Activated CD4-positive, CD25-positive, alpha-beta regulatory T cell treated with anti-CD3 and anti-CD28 coated beads, Interleukin-2, amount 50 U/mL, for 24 hours (primary cell): Measurements from ENCODE around the gene CHI3L1.
A peak's percentile ranks its signal among the peaks of the same experiment; 100 is the strongest.

ENCODE experiments used
- ATAC-seq, 2 donors: fragments of 150-1000 bp; cut with Tn5 transposase; one replicate each; pipeline ENCODE4 v1.10.0; 2021; ENCODE audit warnings: mild to moderate bottlenecking in 1 of 2, moderate library complexity in 1 of 2

CHI3L1 gene

GRCh38 chr1:203180611-203181330 lies 5.7 kb downstream of the CHI3L1 start:
- ATAC-seq, result no peak

- ATAC-seq, result no peak
Observed at GRCh38 chr1:203179667-203180005, 6.9 kb downstream of the CHI3L1 start.

- ATAC-seq, result no peak
Observed at GRCh38 chr1:203178821-203179666, 7.5 kb downstream of the CHI3L1 start.

DNA sequence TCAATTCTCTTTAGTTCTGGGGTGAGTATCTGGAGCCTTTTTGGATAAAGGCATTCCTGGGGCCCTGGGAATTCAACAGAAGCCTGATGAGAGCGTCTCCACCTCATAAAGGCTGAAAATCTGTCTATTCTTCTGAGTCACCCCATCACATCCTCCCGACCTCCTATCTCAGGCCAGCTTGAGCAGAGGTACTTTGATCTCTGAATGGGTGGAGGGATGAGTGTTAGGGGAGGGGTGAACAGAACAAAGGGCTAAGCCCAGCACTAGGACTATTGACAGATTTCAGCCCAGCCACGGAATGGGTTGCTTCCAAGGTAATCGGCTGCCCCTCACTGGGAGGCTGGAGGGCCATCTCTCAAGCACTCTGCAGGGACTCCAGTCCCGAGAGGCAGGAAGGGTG lies 8.4 kb downstream of the CHI3L1 start:
- ATAC-seq, result no peak

DNA sequence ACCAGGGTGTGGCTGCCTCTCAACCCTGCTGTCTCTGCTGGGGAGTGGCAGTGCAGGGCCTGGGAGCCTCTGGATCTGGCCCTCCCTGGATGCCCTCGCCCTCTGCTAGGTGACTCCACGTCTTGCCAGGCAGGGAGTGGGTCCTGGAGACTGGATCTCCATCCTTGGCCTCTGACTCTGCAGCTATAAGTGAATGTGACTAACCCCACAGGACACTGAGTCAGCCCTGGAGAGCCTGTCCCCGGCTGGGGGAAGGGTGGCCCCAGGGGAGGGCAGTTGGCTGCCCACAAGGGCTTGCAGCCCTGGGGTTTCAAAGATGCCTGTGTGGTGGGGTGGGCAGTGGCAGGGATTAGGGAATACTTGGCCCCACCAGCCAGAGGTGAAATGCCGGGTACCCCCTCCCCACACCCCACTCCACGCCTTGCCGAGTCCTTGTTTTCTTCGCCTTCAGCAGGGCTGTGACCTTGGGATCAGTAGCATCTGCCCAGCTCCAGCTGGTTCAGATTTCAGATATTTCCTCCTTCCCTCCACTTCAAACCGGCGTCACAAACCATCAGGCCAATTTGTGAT lies 8.9 kb downstream of the CHI3L1 start:
- ATAC-seq, result no peak

GRCh38 chr1:203177036-203177405 lies 9.5 kb downstream of the CHI3L1 start:
- ATAC-seq, result no peak

- ATAC-seq, result no peak
Observed at GRCh38 chr1:203176273-203177035, 10.1 kb downstream of the CHI3L1 start.

GRCh38 chr1:203175827-203176241 lies 10.7 kb downstream of the CHI3L1 start:
- no peak for ATAC-seq

DNA sequence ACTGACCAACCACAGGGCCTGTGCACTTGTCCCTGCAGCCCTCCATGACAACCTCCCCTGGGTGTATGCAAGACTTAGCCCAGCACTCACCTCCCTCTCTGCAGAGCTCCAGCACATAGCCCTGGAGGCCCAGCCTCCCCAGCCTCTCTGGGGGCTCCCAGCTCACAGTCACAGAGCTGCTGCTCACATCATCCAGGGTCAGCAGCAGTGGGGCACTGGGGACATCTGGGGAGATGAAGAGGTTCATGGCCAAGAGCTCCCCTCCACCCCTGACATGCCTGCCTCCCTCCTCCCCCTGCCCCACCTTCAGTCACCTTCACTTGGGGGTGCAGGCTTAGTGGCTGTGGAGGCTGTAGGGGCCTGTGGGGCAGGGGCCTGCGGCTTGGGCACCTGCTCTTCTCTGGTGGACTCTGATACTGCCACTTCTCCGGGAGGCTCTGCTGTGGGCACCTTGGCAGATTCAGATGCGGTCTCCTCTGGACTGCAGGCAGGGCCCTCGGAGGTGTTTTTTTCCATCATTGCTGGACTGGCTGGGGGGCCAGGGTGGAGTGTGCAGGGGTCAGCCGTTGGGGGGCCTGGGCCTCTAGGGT lies 11.2 kb downstream of the CHI3L1 start, which contains the start of gene MYBPH:
TSS of gene MYBPH (minus strand) at position 590 of the 590 bp plus-strand sequence. CDS start at position 519, 71 bp downstream.
- no peak for ATAC-seq

DNA sequence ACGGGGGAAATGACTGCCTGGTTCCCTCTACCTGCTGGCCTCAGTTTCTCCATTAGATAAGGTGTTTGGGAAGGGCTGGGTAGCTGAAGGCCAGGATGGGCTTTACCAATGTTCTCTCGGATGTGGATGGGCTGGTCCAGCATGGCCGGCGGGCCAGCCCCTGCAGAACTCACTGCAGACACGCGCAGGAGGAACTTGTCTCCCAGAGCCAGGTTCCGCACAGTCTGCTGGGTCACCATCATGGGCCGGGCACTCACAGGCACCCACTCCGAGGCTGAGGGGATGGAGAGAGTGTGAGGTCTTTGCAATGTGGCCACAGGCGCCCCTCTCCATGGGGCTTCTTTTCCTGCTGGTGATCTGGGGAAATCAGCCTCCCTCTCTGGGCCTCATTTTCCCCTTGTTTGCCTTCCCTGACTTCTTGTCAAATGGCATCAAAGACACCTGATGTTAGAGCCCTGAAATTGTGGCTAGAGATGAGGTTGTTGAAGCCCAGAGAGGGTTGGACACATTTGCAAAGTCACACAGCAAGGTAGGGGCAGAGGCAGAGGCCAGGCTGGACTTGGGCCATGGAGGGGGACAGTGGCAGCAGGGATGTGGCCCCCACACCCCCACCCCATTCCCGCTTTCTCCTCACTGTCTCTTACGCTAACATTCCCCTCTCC lies 12.0 kb downstream of the CHI3L1 start:
- no peak for ATAC-seq

DNA sequence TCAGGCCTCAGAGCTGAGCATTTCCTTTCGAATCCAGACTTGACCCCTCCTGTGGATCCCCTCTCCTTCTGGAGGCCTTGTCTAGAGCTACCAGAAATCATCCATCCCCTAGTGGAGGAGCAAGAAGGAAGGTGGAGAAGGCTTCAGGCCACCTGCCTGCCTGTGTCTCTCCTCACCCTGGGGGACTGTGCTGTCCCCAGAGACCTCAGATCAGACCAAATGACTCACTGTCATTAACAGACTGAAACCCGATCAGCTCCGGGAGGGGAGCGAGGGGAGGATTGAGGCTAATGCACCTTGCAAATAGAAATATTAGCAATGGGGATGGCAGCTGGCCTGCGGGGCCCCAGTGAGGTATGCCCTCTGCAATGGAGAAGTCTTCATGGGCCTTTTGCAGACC lies 12.9 kb downstream of the CHI3L1 start:
- ATAC-seq, result peak in 1 of 2 donors; percentile 24

DNA sequence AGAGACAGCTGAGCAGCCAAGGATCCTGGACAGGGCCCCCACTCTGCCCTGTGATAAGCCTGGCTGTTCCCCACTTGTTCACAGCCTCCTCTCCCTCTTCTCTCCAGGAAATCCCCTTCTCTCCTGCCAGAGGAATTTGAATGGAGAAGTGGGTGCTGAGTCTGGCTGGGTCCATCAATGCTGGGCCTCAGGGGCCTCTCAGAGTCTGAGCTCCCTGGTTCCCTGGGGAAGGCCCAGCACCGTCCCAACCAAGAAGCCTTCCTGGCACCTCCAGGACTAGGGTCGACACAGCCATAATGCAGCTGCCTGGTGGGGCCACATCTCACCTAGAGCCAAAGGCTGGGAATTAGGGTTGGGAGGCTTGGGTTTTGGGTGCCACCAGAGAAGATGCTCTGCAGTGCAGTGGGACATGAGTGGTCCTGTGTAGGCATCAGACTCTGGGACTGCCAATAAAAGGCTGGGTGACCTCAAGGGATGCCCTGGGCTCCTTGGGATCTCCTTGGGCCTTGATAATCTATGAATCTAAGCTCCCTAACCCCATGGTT lies 13.4 kb downstream of the CHI3L1 start:
- ATAC-seq, result no peak

DNA sequence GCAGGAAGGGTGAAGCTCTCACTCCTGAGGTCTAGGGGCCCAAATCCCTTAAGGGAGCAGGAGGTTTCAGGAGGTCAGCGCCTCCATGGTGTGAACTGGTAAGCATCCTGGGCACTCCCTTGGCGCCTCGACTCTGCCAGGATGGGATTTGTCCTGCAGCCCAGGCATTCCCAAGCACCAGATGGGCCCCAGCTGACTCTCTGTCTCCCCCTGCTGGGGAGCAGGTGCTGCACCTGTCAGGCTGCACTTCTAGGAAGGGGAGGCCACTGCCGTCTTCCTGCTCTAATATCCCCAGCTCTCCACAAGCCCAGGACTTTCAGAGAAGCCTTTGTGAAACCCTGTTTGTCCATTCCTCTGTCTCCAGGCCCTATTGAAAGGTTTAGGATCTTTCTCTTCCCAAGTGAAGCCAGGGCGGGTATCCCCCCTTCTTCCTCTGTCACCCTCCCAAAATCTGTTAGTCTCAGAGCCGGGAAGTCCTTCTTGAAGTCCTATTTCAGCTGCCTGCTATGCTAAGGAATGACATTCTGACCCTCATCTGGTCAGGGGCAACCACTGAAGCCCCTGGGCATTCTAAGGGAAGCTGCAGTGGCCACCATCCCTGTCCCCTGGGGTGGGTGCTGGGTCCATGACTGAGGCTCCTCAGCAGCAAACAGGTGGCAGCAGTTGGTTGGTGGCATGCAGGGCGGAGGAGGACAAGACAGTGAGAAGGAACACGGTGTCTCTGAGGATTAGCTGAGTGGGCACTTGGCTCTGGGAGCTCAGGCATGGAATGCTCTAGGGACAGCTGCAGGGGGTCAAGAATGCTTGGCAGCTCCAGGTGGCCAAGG lies 14.1 kb downstream of the CHI3L1 start:
- no peak for ATAC-seq

GRCh38 chr1:203171341-203172183 lies 14.9 kb downstream of the CHI3L1 start:
- ATAC-seq, result no peak

DNA sequence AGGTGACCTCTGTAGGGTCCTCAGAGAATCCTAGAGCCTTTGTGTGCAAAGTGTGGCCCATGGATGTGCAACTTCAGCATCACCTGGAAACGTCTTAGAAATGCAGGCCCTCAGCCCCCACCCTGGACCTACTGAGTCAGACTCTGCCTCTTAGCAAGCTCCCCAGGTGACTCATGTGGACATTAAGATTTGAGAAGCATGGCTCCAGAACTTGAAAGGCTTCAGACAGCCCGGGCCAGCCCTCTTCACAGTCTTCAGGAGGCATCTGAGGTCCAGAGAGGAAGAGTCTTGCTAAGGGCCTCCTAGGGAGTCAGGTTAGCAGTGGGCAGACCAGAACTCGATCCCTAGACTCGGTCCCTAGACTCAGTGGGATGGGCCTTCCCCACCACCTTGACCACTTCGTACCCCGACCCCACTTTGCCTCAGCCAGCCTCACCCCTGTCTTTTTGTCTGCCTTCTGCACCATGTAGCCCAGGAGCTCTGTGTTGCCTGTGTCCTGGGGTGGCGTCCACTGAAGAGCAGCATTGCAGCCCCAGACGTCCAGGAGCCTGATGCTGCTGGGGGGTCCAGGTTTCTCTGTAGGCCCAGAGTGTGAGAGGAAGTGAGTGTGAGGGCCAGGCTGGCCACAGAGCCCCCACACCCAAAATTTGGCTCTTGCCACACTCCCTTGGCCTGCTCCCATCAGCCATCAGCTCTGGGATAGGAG lies 15.7 kb downstream of the CHI3L1 start:
- no peak for ATAC-seq

DNA sequence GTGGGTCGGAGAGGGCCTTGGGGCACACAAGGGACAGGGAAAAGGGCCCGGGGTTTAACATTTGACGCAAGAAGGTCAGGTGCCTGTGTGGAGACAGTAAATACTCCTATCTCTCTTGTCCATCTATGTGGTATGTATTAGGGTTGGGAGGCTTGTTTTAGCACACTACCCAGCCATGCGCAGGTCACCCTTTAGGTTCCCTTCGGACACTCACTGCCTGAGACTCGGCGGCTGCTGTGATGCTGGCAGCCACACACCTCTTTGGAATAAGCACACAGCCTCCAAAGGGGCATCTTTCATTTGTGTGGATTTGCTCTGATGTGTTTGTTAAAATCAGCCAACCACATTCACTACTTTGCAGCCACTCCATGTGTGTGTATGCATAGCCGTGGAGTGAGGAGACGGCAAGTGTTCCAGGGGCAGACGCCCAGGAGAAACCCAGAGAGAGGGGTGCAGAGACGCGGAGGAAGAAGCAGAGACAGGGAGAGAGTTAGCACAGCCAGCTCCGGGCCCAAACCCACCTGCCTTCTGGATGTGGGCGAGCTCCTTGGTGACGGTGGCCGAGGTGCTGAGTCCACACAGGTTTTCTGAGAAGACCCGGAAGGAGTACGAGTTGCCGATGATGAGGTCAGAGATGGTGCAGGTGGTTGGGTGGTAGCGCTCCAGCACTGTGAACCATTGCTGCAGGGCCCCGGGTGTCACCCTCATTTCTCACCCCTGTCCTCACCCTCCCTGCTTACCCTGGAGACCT lies 16.6 kb downstream of the CHI3L1 start:
- ATAC-seq, result no peak

DNA sequence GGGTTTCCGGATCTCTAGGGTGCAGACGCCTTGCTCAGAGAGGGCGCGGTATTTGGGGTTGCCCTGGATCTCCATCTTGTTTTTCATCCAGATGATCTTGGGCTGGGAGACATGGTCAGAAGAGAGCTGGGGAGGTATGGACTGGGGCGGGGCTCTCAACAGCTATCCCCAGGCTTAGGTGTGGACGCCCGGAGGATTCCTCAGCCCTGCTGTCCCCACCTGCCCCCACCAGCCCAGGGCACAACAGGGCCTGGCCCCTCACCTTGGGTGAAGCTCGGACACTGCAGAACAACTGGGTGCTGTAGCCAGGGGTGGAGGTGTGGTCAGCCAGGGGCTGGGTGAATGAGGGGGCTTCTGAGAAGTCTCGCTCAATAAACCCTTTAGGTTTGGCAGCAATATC lies 17.5 kb downstream of the CHI3L1 start:
- ATAC-seq, result no peak

- no peak for ATAC-seq
Observed at GRCh38 chr1:203168256-203168786, 18.2 kb downstream of the CHI3L1 start.
